Body of pancreas (tissue), 4 donors: ENCODE results near the gene SERINC2.

Experiments
- POLR2A ChIP-seq, 3 donors: fragments of 450-650 bp; IDR thresholded peaks; one replicate each; pipeline ENCODE4 v1.6.1; 2016; ENCODE audit warnings: antibody characterized with exemption in 3 of 3, mild to moderate bottlenecking in 2 of 3
- TF ChIP-seq, protein P1 (sequence below), 7 experiments: fragments of 450-650 bp in 4 of 7; fragments of 200-600 bp in 3 of 7; sonication (generic) in 3 of 7; IDR thresholded peaks; one replicate each; pipeline ENCODE4 v1.5.1; 2016 to 2019; ENCODE audit warnings: antibody characterized with exemption in 7 of 7

DNA sequence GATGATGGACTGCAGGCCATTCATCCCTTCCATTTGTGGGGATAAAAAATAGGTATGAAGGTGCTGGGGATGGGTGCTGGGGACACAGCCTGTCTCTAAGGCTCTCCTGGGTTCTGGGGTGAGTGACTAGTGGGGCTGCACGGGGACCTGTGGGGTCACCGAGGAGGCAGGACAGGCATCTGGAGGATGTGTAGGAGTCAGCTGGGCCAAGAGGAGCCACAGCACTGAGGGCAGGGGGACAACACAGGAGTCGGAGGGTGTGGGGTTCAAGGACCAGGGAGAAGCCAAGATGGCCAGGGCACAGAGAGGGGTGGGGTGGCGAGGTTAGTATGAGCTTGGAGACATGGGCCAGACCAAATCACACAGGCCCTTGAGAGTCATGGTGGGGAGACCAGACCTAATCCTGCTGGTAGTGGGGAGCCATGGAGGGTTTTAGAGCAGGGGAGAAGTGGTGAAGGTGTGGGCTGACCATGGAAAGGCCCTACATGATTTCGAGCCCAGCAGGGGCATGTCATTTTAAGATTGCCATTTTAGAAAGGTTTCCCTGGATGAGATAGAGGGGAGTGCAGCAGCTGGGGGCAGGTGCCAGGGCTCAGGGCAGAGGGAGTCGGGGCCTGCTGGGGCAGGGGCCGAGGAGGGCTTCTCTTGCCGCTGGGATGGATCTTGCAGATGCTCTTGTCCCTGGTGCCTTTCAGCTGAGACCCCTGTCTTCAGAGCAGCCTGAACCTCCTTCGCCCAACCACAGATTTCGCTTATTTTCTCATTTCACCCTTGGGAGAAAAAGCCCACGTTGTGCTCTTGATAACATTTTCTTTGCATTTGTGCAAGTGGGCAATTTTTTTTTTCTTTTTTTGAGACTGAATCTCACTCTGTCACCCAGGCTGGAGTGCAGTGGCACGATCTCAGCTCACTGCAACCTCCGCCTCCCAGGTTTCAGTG lies 22.7 kb downstream of the SERINC2 start:
- no peak for TF ChIP-seq POLR2A (IDR thresholded peaks at IDR 0.05)
- TF ChIP-seq, protein P1, sequence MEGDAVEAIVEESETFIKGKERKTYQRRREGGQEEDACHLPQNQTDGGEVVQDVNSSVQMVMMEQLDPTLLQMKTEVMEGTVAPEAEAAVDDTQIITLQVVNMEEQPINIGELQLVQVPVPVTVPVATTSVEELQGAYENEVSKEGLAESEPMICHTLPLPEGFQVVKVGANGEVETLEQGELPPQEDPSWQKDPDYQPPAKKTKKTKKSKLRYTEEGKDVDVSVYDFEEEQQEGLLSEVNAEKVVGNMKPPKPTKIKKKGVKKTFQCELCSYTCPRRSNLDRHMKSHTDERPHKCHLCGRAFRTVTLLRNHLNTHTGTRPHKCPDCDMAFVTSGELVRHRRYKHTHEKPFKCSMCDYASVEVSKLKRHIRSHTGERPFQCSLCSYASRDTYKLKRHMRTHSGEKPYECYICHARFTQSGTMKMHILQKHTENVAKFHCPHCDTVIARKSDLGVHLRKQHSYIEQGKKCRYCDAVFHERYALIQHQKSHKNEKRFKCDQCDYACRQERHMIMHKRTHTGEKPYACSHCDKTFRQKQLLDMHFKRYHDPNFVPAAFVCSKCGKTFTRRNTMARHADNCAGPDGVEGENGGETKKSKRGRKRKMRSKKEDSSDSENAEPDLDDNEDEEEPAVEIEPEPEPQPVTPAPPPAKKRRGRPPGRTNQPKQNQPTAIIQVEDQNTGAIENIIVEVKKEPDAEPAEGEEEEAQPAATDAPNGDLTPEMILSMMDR (IDR thresholded peaks at IDR 0.05) = no peak
